Inflammatory macrophage treated with lipopolysaccharide for 1 hour (primary cell): Measurements from ENCODE around the gene TEP1.
A peak's percentile ranks its signal among the peaks of the same experiment; 100 is the strongest.

Source experiments
- DNase-seq, 2 donors: peaks; one replicate each; pipeline ENCODE4 v3.0.0-alpha.2; 2020 to 2022

Gene TEP1

GRCh38 chr14:20333494-20333841 is 79.8 kb downstream of the TEP1 start:
- no peak for DNase-seq

- DNase-seq = peak; percentile 54 to 69
Measured at GRCh38 chr14:20332788-20333493, 80.4 kb downstream of the TEP1 start, which contains the start of gene CCNB1IP1. CCNB1IP1 (minus strand) TSS chr14:20333279; CDS start chr14:20316523, 16,756 bp downstream.

GRCh38 chr14:20332431-20332787 is 80.9 kb downstream of the TEP1 start:
- no peak for DNase-seq

GRCh38 chr14:20331053-20331613 is 82.2 kb downstream of the TEP1 start:
- DNase-seq = no peak

- DNase-seq = no peak
Measured at GRCh38 chr14:20329355-20329754, 83.9 kb downstream of the TEP1 start.

- no peak for DNase-seq
Measured at GRCh38 chr14:20328705-20329104, 84.6 kb downstream of the TEP1 start.

- DNase-seq = peak; percentile 58 to 83
Measured at GRCh38 chr14:20327005-20327869, 86.1 kb downstream of the TEP1 start.

GRCh38 chr14:20317720-20318119 is 95.6 kb downstream of the TEP1 start:
- no peak for DNase-seq
